GM19023 (cell line): Measurements from ENCODE around the gene SCN11A.

ENCODE experiments used
- ATAC-seq: cut with Tn5 transposase; IDR thresholded peaks from one replicate; pipeline ENCODE4 v1.9.1; 2021; ENCODE audit warnings: mild to moderate bottlenecking, moderate library complexity; ENCODE audit not compliant: unreplicated experiment

Gene SCN11A

GRCh38 chr3:39011191-39011736, 40.5 kb downstream of the SCN11A start:
- no peak for ATAC-seq

- ATAC-seq, result no peak
Observed at GRCh38 chr3:39005295-39005694, 46.4 kb downstream of the SCN11A start.
